Measurements from ENCODE around the gene TOMM34. TPM values are rescaled to one million over a fixed set of nuclear protein-coding genes. Genes with fewer than 3 reads are reported as not detected.
A peak's percentile ranks its signal among the peaks of the same experiment; 100 is the strongest.

TOMM34 gene
- total RNA-seq, 1 experiment from 2014 or later: 35.9 TPM

GRCh38 chr20:44911264-44911921 lies 48.8 kb downstream of the TOMM34 start:
- peaks cover 24% of the 10 kb centered on the region for H3K4me1 Mint-ChIP-seq
- H3K36me3 Mint-ChIP-seq: peaks cover 47% of the 10 kb centered on the region
- ChIA-PET CTCF (interaction anchor here (0.6 to 1.8 kb wide), 10 partner anchors 22 to 228 kb away, joined by 3 to 6 read pairs (median 3); partner anchors contain the start of gene WFDC5), POLR2A (interaction anchor here (1.1 kb wide), 1 partner anchor 26 kb away, joined by 4 read pairs; the partner anchor contains the start of gene YWHAB)
- H3K9me3 Mint-ChIP-seq: no peaks in the 10 kb centered on the region
- peak; percentile 88 for DNase-seq (ENCODE audit: low spot score)
- TF ChIP-seq SMAD4 (CRISPR knock-in tag; IDR thresholded peaks at IDR 0.05) (no peak), ZNF263 (CRISPR knock-in tag; IDR thresholded peaks at IDR 0.05; ENCODE audit: low read depth) (no peak), FOXP1 (CRISPR knock-in tag; IDR thresholded peaks at IDR 0.05; ENCODE audit: borderline replicate concordance) (peak; percentile 16; the same call in 1 of the 2 replicates), NFE2L1 (CRISPR knock-in tag; IDR thresholded peaks at IDR 0.05) (0 out of 2 replicates have a peak, but pooled peaks have one; percentile 13), GABPB1 (CRISPR knock-in tag; IDR thresholded peaks at IDR 0.05) (peak; percentile 98), SP1 (CRISPR knock-in tag; conservative IDR thresholded peaks at IDR 0.05) (0 out of 2 replicates have a peak, but pooled peaks have one; percentile 21), USF1 (CRISPR knock-in tag; IDR thresholded peaks at IDR 0.05) (no peak), CTCF (IDR thresholded peaks at IDR 0.05) (0 out of 2 replicates have a peak, but pooled peaks have one; percentile 18)
- no peaks in the 10 kb centered on the region for H3K27me3 Mint-ChIP-seq (ENCODE audit: low read depth)
- H3K27ac Mint-ChIP-seq: peak overlapping the region; percentile 90
- H3K4me3 Mint-ChIP-seq: peak overlapping the region; percentile 66
- peak; percentile 68 for ATAC-seq

- ChIA-PET CTCF (interaction anchor here (0.5 to 1.8 kb wide), 12 partner anchors 22 to 227 kb away, joined by 3 to 6 read pairs (median 3); partner anchors contain the start of gene WFDC5), POLR2A (interaction anchor here (1.1 kb wide), 1 partner anchor 26 kb away, joined by 4 read pairs; the partner anchor contains the start of gene YWHAB)
- ATAC-seq (no peak), DNase-seq (ENCODE audit: low spot score) (peak; percentile 24)
- TF ChIP-seq ZNF671 (CRISPR knock-in tag; IDR thresholded peaks at IDR 0.05) (no peak), AFF4 (CRISPR knock-in tag; IDR thresholded peaks at IDR 0.05; ENCODE audit: borderline replicate concordance) (no peak), ZSCAN18 (CRISPR knock-in tag; IDR thresholded peaks at IDR 0.05) (no peak), FOXJ3 (CRISPR knock-in tag; IDR thresholded peaks at IDR 0.05; ENCODE audit: borderline replicate concordance) (no peak), MLX (CRISPR knock-in tag; IDR thresholded peaks at IDR 0.05) (no peak)
- peak overlapping the region; percentile 63 for H3K27ac Mint-ChIP-seq
- H3K27me3 Mint-ChIP-seq (ENCODE audit: low read depth): no peaks in the 10 kb centered on the region
- no peaks in the 10 kb centered on the region for H3K9me3 Mint-ChIP-seq
- peaks cover 24% of the 10 kb centered on the region for H3K4me1 Mint-ChIP-seq
- H3K4me3 Mint-ChIP-seq: peak overlapping the region; percentile 84
- H3K36me3 Mint-ChIP-seq: peaks cover 49% of the 10 kb centered on the region
Observed at GRCh38 chr20:44910690-44911262, 49.4 kb downstream of the TOMM34 start.
